ENCODE measurements around the gene RIIAD1. TPM values are rescaled to one million over a fixed set of nuclear protein-coding genes. Genes with fewer than 3 reads are reported as not detected.

Gene RIIAD1
- total RNA-seq, 2 experiments from 2014 or later, result not detected

- Mint-ChIP-seq H3K27me3 (peaks cover 49% of the 10 kb centered on the region), H3K27ac (no peak overlapping the region)
These were observed 6.2 kb upstream of the RIIAD1 start for GRCh38 chr1:151714820-151715725.

GRCh38 chr1:151715726-151716404 is 5.5 kb upstream of the RIIAD1 start:
- peaks cover 57% of the 10 kb centered on the region for H3K27me3 Mint-ChIP-seq
- no peak overlapping the region for H3K27ac Mint-ChIP-seq
- no peak for DNase-seq
- CTCF ChIA-PET, result no interaction called here
- no peak overlapping the region for H3K4me3 Mint-ChIP-seq
- POLR2A ChIA-PET, result interaction anchor here (0.7 kb wide), 1 partner anchor 14 kb away, joined by 3 read pairs; no protein-coding TSS in a partner anchor
- H3K4me1 Mint-ChIP-seq, result peaks cover 14% of the 10 kb centered on the region
- no peaks in the 10 kb centered on the region for H3K36me3 Mint-ChIP-seq (ENCODE audit: low read depth)
- H3K9me3 Mint-ChIP-seq, result no peaks in the 10 kb centered on the region

More at GRCh38 chr1:151714820-151715725, 6.2 kb upstream of the RIIAD1 start:
- no peaks in the 10 kb centered on the region for H3K9me3 Mint-ChIP-seq
- DNase-seq, result no peak
- H3K4me3 Mint-ChIP-seq, result no peak overlapping the region
- ChIA-PET CTCF (interaction anchor here (0.6 kb wide), 1 partner anchor 1525 kb away, joined by 4 read pairs; no protein-coding TSS in a partner anchor), POLR2A (interaction anchor here (0.7 kb wide), 2 partner anchors 15 to 122 kb away, joined by 3 read pairs; no protein-coding TSS in a partner anchor)
- H3K36me3 Mint-ChIP-seq (ENCODE audit: low read depth), result no peaks in the 10 kb centered on the region
- H3K4me1 Mint-ChIP-seq, result peaks cover 6% of the 10 kb centered on the region

DNA sequence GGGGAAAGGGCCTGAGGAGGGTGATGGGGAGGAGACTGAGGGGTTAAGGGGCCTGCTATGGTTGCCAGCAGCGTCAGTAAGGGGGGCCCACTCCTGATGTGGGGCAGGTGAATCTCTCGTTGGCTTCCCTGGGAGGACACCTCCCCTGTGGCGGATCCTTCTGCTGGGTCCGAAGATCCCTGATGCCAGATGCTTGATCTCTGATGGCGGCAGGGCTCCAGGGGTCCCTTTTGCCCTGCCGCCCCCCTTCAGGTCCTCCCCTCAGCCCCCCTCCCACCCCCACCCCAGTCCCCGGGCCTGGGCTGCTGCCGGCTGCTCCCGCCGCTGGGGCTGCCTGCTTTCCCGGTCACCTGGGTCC is 4.9 kb upstream of the RIIAD1 start:
- H3K36me3 Mint-ChIP-seq (ENCODE audit: low read depth), result no peaks in the 10 kb centered on the region
- POLR2A ChIA-PET, result no interaction called here
- CTCF ChIA-PET, result interaction anchor here (1.3 to 1.8 kb wide), 2 partner anchors 18 to 123 kb away, joined by 4 to 9 read pairs; no protein-coding TSS in a partner anchor
- no peak overlapping the region for H3K4me3 Mint-ChIP-seq
- peaks cover 60% of the 10 kb centered on the region for H3K27me3 Mint-ChIP-seq
- no peak overlapping the region for H3K27ac Mint-ChIP-seq
- peaks cover 17% of the 10 kb centered on the region for H3K4me1 Mint-ChIP-seq
- no peaks in the 10 kb centered on the region for H3K9me3 Mint-ChIP-seq
- DNase-seq, result no peak

GRCh38 chr1:151716771-151717631 is 4.3 kb upstream of the RIIAD1 start, which contains the start of gene CELF3:
Gene CELF3 (minus strand): TSS chr1:151716803. CDS start chr1:151716020, 783 bp downstream.
- Mint-ChIP-seq H3K9me3 (no peaks in the 10 kb centered on the region), H3K27ac (no peak within 1 kb of the TSS), H3K27me3 (peaks cover 65% of the 10 kb centered on the region), H3K4me1 (peaks cover 22% of the 10 kb centered on the region), H3K36me3 (ENCODE audit: low read depth) (no peaks in the 10 kb centered on the region), H3K4me3 (no peak within 1 kb of the TSS)
- POLR2A ChIA-PET, result interaction anchor here (1.4 kb wide), 1 partner anchor 46 kb away, joined by 4 read pairs; no protein-coding TSS in a partner anchor
- peak; percentile 25 for DNase-seq
- CTCF ChIA-PET, result interaction anchor here (1.3 to 1.8 kb wide), 2 partner anchors 18 to 123 kb away, joined by 4 to 9 read pairs; no protein-coding TSS in a partner anchor

DNA sequence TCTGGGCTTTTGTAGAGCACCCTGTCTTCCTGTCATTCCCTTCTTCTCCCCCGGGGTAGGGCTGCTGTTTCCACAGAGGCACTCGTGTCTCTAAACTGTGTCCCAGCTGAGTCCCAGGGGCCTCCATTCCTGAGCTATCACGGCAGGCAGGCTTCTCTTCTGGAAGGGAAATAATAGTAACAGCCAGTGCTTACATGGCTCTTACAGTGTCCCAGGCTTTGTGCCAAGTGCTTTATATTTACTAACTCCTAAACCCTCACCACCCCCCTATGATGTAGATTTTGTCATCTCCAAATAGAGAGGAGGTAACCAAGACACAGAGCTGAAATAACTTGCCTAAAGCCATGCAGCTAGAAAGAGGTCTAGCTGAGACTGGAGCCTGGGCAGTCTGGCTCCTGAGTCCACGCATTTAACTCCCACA is 3.3 kb upstream of the RIIAD1 start:
- H3K27me3 Mint-ChIP-seq, result peaks cover 72% of the 10 kb centered on the region
- no peak for DNase-seq
- H3K4me1 Mint-ChIP-seq, result peaks cover 22% of the 10 kb centered on the region
- no peaks in the 10 kb centered on the region for H3K9me3 Mint-ChIP-seq
- H3K27ac Mint-ChIP-seq, result no peak overlapping the region
- H3K4me3 Mint-ChIP-seq, result no peak overlapping the region
- ChIA-PET POLR2A (interaction anchor here (1.4 kb wide), 1 partner anchor 45 kb away, joined by 4 read pairs; no protein-coding TSS in a partner anchor), CTCF (interaction anchor here (1.8 kb wide), 1 partner anchor 17 kb away, joined by 9 read pairs; no protein-coding TSS in a partner anchor)
- no peaks in the 10 kb centered on the region for H3K36me3 Mint-ChIP-seq (ENCODE audit: low read depth)

GRCh38 chr1:151718666-151719065 is 2.7 kb upstream of the RIIAD1 start:
- Mint-ChIP-seq H3K27me3 (peaks cover 71% of the 10 kb centered on the region), H3K4me1 (peaks cover 22% of the 10 kb centered on the region), H3K4me3 (no peak overlapping the region), H3K27ac (no peak overlapping the region), H3K9me3 (no peaks in the 10 kb centered on the region), H3K36me3 (ENCODE audit: low read depth) (no peaks in the 10 kb centered on the region)
- ChIA-PET CTCF (no interaction called here), POLR2A (no interaction called here)
- no peak for DNase-seq

DNA sequence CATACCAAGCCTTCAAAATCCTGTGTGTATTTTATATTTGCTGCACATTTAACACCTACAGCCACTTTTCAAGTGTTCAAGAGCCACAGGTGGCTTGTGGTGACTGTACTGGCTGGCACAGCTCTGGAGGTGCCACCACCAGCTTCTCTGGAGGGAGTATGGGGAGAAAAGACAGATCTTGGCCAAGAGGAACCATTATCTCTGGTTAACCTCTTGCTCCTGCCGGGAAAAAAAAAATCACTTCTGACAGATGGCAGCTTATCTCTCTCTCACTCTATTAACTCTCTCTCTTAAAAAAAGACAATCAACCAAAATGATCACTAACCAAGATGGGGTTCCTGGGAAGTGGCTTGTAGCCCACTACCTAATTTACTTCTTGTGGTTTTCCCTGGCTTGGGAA is 1.2 kb upstream of the RIIAD1 start:
- Mint-ChIP-seq H3K4me1 (peaks cover 22% of the 10 kb centered on the region), H3K27me3 (peaks cover 72% of the 10 kb centered on the region), H3K4me3 (no peak overlapping the region), H3K27ac (no peak overlapping the region), H3K9me3 (no peaks in the 10 kb centered on the region), H3K36me3 (ENCODE audit: low read depth) (no peaks in the 10 kb centered on the region)
- no peak for DNase-seq
- POLR2A ChIA-PET, result no interaction called here
- CTCF ChIA-PET, result interaction anchor here (0.9 to 1.4 kb wide), 2 partner anchors 116 to 126 kb away, joined by 3 to 4 read pairs; no protein-coding TSS in a partner anchor

DNA sequence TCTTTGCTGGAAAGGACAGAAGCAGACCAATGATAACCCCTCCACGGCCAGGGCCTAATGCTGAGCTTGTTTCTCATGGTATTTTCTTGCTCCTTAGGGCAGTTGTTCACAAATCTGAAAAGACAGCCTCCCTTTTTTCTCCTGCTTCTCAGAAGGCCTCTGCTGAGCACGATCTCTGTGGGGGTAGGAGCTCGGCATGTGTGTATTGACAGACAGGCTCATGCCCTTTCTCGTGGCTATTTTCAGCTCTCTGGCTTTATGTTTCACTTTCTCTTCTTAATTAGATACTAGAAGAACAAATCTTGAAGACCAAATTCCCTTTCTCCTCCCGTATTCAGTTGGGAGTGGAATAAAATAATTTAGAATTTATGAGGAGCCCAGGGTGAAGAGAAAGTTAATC is 768 bp upstream of the RIIAD1 start:
- H3K27ac Mint-ChIP-seq, result no peak overlapping the region
- H3K36me3 Mint-ChIP-seq (ENCODE audit: low read depth), result no peaks in the 10 kb centered on the region
- peaks cover 22% of the 10 kb centered on the region for H3K4me1 Mint-ChIP-seq
- no peaks in the 10 kb centered on the region for H3K9me3 Mint-ChIP-seq
- ChIA-PET CTCF (interaction anchor here (0.6 to 1.4 kb wide), 5 partner anchors 14 to 281 kb away, joined by 3 to 4 read pairs (median 3); no protein-coding TSS in a partner anchor), POLR2A (interaction anchor here (1.0 kb wide), 1 partner anchor 43 kb away, joined by 3 read pairs; the partner anchor contains the start of gene MRPL9)
- H3K4me3 Mint-ChIP-seq, result peak overlapping the region; percentile 51
- H3K27me3 Mint-ChIP-seq, result peaks cover 71% of the 10 kb centered on the region
- no peak for DNase-seq

- no peak for DNase-seq
- Mint-ChIP-seq H3K4me1 (peaks cover 20% of the 10 kb centered on the region), H3K36me3 (ENCODE audit: low read depth) (no peaks in the 10 kb centered on the region), H3K9me3 (no peaks in the 10 kb centered on the region), H3K27ac (no peak overlapping the region), H3K27me3 (peaks cover 67% of the 10 kb centered on the region), H3K4me3 (peak overlapping the region; percentile 52)
- ChIA-PET POLR2A (no interaction called here), CTCF (interaction anchor here (2.5 kb wide), 1 partner anchor 13 kb away, joined by 10 read pairs; no protein-coding TSS in a partner anchor)
These were observed 627 bp downstream of the RIIAD1 start for GRCh38 chr1:151721788-151722510.

DNA sequence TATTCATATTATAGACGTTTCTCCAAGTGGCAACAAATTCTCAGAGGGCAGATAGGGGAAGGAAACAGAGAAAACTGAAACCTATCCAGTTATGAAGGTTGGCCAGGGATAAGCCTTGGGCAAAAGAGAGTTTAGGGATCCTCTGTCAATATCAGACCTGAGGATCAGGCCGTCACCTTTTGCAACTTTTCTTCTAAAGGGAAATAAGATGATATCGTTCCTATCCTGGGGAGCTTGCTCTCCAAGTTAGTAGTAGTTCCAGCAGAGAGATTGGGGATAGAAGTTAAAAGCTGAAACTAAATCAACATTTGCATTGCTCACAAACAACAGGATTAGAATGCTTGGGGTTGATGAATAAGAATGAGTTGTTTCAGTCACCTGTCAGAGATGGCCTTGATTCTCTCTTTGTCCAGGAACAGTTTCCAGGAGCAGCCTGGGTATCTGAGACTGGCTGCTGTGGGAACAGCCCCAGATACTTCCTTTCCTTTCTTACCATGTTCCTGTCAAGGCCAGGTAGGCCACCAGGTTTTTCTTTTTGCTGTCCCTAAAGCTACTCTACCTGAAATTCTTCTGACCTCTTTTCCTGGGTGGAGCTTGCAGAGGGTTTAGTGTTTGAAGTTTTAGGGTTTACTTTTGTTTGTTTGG is 2.5 kb downstream of the RIIAD1 start:
- DNase-seq, result no peak
- Mint-ChIP-seq H3K4me3 (no peak overlapping the region), H3K4me1 (peaks cover 18% of the 10 kb centered on the region), H3K9me3 (no peaks in the 10 kb centered on the region), H3K36me3 (ENCODE audit: low read depth) (no peaks in the 10 kb centered on the region), H3K27ac (no peak overlapping the region), H3K27me3 (peaks cover 62% of the 10 kb centered on the region)
- POLR2A ChIA-PET, result no interaction called here
- CTCF ChIA-PET, result interaction anchor here (2.5 kb wide), 1 partner anchor 11 kb away, joined by 10 read pairs; no protein-coding TSS in a partner anchor
